Nephron progenitor cell (in vitro differentiated cells): ENCODE results near the gene CCT7.

Experiments used
- DNase-seq: peaks from one replicate; pipeline ENCODE4 v3.0.0; 2021
- H3K27ac Mint-ChIP-seq: 2 replicates; pipeline ENCODE4 v1.8.0; 2021; ENCODE audit warnings: mild to moderate bottlenecking, moderate library complexity, mixed read lengths
- H3K27me3 Mint-ChIP-seq: 2 replicates; pipeline ENCODE4 v1.8.0; 2021; ENCODE audit warnings: mild to moderate bottlenecking, low read depth, mixed read lengths; ENCODE audit not compliant: poor library complexity
- H3K36me3 Mint-ChIP-seq: 2 replicates; pipeline ENCODE4 v1.8.0; 2021; ENCODE audit warnings: low read depth, mixed read lengths
- H3K4me1 Mint-ChIP-seq: 2 replicates; pipeline ENCODE4 v1.8.0; 2021; ENCODE audit warnings: mixed read lengths
- H3K4me3 Mint-ChIP-seq: 2 replicates; pipeline ENCODE4 v1.8.0; 2021; ENCODE audit warnings: mild to moderate bottlenecking, moderate library complexity, mixed read lengths
- H3K9me3 Mint-ChIP-seq: 2 replicates; pipeline ENCODE4 v1.8.0; 2021; ENCODE audit warnings: mild to moderate bottlenecking, moderate library complexity, mixed read lengths
- CTCF ChIP-seq: fragments of 200-600 bp; sonication (generic); IDR thresholded peaks from 2 replicates; pipeline ENCODE4 v1.5.0; 2021; ENCODE audit warnings: antibody characterized with exemption

Gene CCT7

GRCh38 chr2:73250872-73251846 is 17.1 kb downstream of the CCT7 start:
- peaks cover 57% of the 10 kb centered on the region for H3K36me3 Mint-ChIP-seq
- no peak for DNase-seq

DNA sequence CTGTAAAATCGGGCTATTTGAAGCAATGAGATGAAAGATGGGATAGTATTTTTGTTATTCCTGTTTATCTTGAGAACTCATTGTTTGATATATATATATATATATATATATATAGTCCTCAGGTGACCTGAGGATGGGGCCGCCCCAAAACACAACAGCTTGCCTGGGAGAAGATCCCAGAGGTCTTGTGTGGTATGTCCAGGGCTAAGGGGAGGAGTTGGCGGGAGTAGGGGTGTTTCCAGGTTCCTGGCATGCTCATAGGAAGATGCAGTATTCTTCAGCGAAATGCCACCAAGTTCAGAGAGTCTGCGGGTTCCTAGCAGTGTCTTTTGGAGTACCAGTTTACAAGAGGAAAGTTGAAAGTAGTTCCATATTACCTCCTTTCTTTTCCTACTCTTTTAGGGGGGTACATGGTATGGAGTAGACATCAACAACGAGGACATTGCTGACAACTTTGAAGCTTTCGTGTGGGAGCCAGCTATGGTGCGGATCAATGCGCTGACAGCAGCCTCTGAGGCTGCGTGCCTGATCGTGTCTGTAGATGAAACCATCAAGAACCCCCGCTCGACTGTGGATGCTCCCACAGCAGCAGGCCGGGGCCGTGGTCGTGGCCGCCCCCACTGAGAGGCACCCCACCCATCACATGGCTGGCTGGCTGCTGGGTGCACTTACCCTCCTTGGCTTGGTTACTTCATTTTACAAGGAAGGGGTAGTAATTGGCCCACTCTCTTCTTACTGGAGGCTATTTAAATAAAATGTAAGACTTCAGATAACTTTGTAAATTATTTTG is 18.3 kb downstream of the CCT7 start:
- DNase-seq, result no peak
- Mint-ChIP-seq H3K27me3 (peaks cover 3% of the 10 kb centered on the region), H3K27ac (peak overlapping the region; percentile 51), H3K4me3 (no peak overlapping the region), H3K4me1 (no peaks in the 10 kb centered on the region), H3K9me3 (no peaks in the 10 kb centered on the region), H3K36me3 (peaks cover 45% of the 10 kb centered on the region)
- TF ChIP-seq CTCF, result no peak

More at GRCh38 chr2:73250872-73251846, 17.1 kb downstream of the CCT7 start:
- Mint-ChIP-seq H3K27me3 (peaks cover 3% of the 10 kb centered on the region), H3K4me3 (no peak overlapping the region), H3K9me3 (no peaks in the 10 kb centered on the region), H3K4me1 (no peaks in the 10 kb centered on the region), H3K27ac (peak overlapping the region; percentile 54)
- no peak for TF ChIP-seq CTCF

- no peak for DNase-seq
- H3K36me3 Mint-ChIP-seq, result peaks cover 41% of the 10 kb centered on the region
- no peaks in the 10 kb centered on the region for H3K4me1 Mint-ChIP-seq
- peak overlapping the region; percentile 79 for H3K27ac Mint-ChIP-seq
- no peak overlapping the region for H3K4me3 Mint-ChIP-seq
- TF ChIP-seq CTCF, result no peak
- H3K9me3 Mint-ChIP-seq, result no peaks in the 10 kb centered on the region
- peaks cover 3% of the 10 kb centered on the region for H3K27me3 Mint-ChIP-seq
These were observed 19.3 kb downstream of the CCT7 start for GRCh38 chr2:73253400-73253799.

DNA sequence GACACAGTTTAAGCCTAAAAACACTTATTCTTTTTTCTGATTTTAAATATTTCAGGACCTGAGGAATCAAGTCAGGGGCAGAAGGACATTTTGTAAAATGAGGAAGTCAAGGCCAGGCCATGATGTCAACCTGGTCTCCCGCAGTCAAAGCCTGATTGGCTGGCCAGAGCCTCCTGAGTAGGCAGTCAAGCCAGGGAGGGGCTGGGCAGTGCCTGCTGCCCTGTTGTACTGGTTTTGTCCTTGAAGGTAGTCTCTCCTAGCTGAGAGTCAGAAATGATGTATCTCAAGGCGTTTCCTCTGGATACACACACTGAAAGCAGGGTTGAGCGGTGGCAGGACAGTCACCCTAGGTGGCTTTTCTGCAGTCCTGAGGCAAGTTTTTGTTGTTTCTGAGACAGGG is 19.8 kb downstream of the CCT7 start:
- Mint-ChIP-seq H3K4me1 (no peaks in the 10 kb centered on the region), H3K27me3 (peaks cover 3% of the 10 kb centered on the region), H3K9me3 (no peaks in the 10 kb centered on the region), H3K4me3 (no peak overlapping the region), H3K36me3 (peaks cover 37% of the 10 kb centered on the region), H3K27ac (no peak overlapping the region)
- TF ChIP-seq CTCF, result no peak
- DNase-seq, result no peak

DNA sequence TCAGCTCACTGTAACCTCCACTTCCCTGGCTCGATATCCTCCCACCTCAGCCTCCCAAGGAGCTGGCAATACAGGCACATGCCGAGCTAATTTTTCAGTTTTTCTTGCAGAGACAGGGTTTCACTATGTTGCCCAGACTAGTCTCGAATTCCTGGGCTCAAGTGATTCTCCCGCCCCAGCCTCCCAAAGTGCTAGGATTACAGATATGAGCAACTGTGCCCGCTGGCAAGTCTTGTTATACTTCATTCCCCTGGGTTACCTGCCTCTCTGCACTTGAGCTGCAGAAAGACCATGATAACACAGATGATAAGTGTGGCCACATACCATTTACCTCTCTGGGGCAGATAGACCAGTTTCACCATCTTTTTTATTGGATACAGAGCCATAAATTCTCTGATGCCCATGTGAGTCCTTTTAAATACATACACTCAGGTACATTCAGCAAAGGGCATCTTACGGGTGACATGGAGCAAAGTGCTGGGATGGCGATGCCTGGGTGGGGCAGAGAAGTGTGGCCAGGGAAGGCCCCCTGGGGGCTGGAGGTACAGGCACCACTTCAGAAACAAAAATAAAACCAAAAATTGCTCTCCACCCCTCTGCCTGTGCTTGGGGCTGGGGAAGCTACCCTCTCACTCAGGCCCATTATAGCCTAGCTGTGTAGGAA is 20.4 kb downstream of the CCT7 start:
- Mint-ChIP-seq H3K4me1 (no peaks in the 10 kb centered on the region), H3K4me3 (no peak overlapping the region), H3K36me3 (peaks cover 32% of the 10 kb centered on the region), H3K9me3 (no peaks in the 10 kb centered on the region), H3K27me3 (peaks cover 3% of the 10 kb centered on the region), H3K27ac (no peak overlapping the region)
- TF ChIP-seq CTCF, result no peak
- no peak for DNase-seq
